ENCODE results near the gene GHR. TPM values are rescaled to one million over a fixed set of nuclear protein-coding genes. Genes with fewer than 3 reads are reported as not detected.

Gene GHR
- total and polyA plus RNA-seq, 3 experiments from 2014 or later: not detected

- CTCF ChIA-PET: no interaction called here
- Mint-ChIP-seq H3K27me3 (no peaks in the 10 kb centered on the region), H3K36me3 (no peaks in the 10 kb centered on the region), H3K9me3 (no peaks in the 10 kb centered on the region), H3K27ac (no peak overlapping the region), H3K4me3 (no peak overlapping the region), H3K4me1 (no peaks in the 10 kb centered on the region)
- DNase-seq: no peak
- H3K4me3 ChIP-seq (ENCODE audit: low read length): no peak overlapping the region
- H3K36me3 ChIP-seq (ENCODE audit: insufficient read depth, low read length): no peaks in the 10 kb centered on the region
- H3K4me1 ChIP-seq (ENCODE audit: insufficient read depth, low read length): no peaks in the 10 kb centered on the region
- POLR2A ChIA-PET: no interaction called here
- no peak overlapping the region for H3K27ac ChIP-seq (ENCODE audit: low read depth, low read length)
- no peaks in the 10 kb centered on the region for H3K27me3 ChIP-seq (ENCODE audit: insufficient read depth, low read length, poor library complexity, severe bottlenecking)
- H3K9me3 ChIP-seq (ENCODE audit: low read length): no peaks in the 10 kb centered on the region
Measured at GRCh38 chr5:42496397-42497156, 73.3 kb downstream of the GHR start.

- Histone ChIP-seq H3K27me3 (ENCODE audit: insufficient read depth, low read length, poor library complexity, severe bottlenecking) (no peaks in the 10 kb centered on the region), H3K27ac (ENCODE audit: low read depth, low read length) (no peak overlapping the region), H3K36me3 (ENCODE audit: insufficient read depth, low read length) (no peaks in the 10 kb centered on the region), H3K4me3 (ENCODE audit: low read length) (no peak overlapping the region), H3K9me3 (ENCODE audit: low read length) (no peaks in the 10 kb centered on the region), H3K4me1 (ENCODE audit: insufficient read depth, low read length) (no peaks in the 10 kb centered on the region)
- DNase-seq: no peak
- POLR2A ChIA-PET: no interaction called here
- H3K27ac Mint-ChIP-seq: no peak overlapping the region
- H3K36me3 Mint-ChIP-seq: no peaks in the 10 kb centered on the region
- H3K27me3 Mint-ChIP-seq: peaks cover 0 to 3% of the 10 kb centered on the region in 2 donors
- no peaks in the 10 kb centered on the region for H3K4me1 Mint-ChIP-seq
- no peaks in the 10 kb centered on the region for H3K9me3 Mint-ChIP-seq
- CTCF ChIA-PET: no interaction called here
- H3K4me3 Mint-ChIP-seq: no peak overlapping the region
Measured at GRCh38 chr5:42498000-42498399, 74.8 kb downstream of the GHR start.

GRCh38 chr5:42499016-42499415 is 75.8 kb downstream of the GHR start:
- no peak overlapping the region for H3K4me3 Mint-ChIP-seq
- no peaks in the 10 kb centered on the region for H3K9me3 Mint-ChIP-seq
- Histone ChIP-seq H3K4me3 (ENCODE audit: low read length) (no peak overlapping the region), H3K27me3 (ENCODE audit: insufficient read depth, low read length, poor library complexity, severe bottlenecking) (no peaks in the 10 kb centered on the region), H3K27ac (ENCODE audit: low read depth, low read length) (no peak overlapping the region), H3K36me3 (ENCODE audit: insufficient read depth, low read length) (no peaks in the 10 kb centered on the region), H3K9me3 (ENCODE audit: low read length) (no peaks in the 10 kb centered on the region), H3K4me1 (ENCODE audit: insufficient read depth, low read length) (no peaks in the 10 kb centered on the region)
- POLR2A ChIA-PET: no interaction called here
- no peaks in the 10 kb centered on the region for H3K36me3 Mint-ChIP-seq
- CTCF ChIA-PET: no interaction called here
- no peak overlapping the region for H3K27ac Mint-ChIP-seq
- H3K27me3 Mint-ChIP-seq: peaks cover 0 to 3% of the 10 kb centered on the region in 2 donors
- no peak for DNase-seq
- no peaks in the 10 kb centered on the region for H3K4me1 Mint-ChIP-seq

- Mint-ChIP-seq H3K36me3 (no peaks in the 10 kb centered on the region), H3K27ac (no peak overlapping the region), H3K9me3 (no peaks in the 10 kb centered on the region), H3K27me3 (peaks cover 0 to 3% of the 10 kb centered on the region in 2 donors), H3K4me3 (no peak overlapping the region), H3K4me1 (no peaks in the 10 kb centered on the region)
- CTCF ChIA-PET: no interaction called here
- no peaks in the 10 kb centered on the region for H3K27me3 ChIP-seq (ENCODE audit: insufficient read depth, low read length, poor library complexity, severe bottlenecking)
- no peaks in the 10 kb centered on the region for H3K36me3 ChIP-seq (ENCODE audit: insufficient read depth, low read length)
- H3K4me1 ChIP-seq (ENCODE audit: insufficient read depth, low read length): no peaks in the 10 kb centered on the region
- POLR2A ChIA-PET: no interaction called here
- H3K4me3 ChIP-seq (ENCODE audit: low read length): no peak overlapping the region
- H3K27ac ChIP-seq (ENCODE audit: low read depth, low read length): no peak overlapping the region
- DNase-seq: no peak
- H3K9me3 ChIP-seq (ENCODE audit: low read length): no peaks in the 10 kb centered on the region
Measured at GRCh38 chr5:42500003-42500599, 76.9 kb downstream of the GHR start.

GRCh38 chr5:42502613-42503470 is 79.6 kb downstream of the GHR start:
- Histone ChIP-seq H3K4me3 (ENCODE audit: low read length) (no peak overlapping the region), H3K27me3 (ENCODE audit: insufficient read depth, low read length, poor library complexity, severe bottlenecking) (no peaks in the 10 kb centered on the region), H3K4me1 (ENCODE audit: insufficient read depth, low read length) (no peaks in the 10 kb centered on the region), H3K27ac (ENCODE audit: low read depth, low read length) (no peak overlapping the region), H3K9me3 (ENCODE audit: low read length) (no peaks in the 10 kb centered on the region), H3K36me3 (ENCODE audit: insufficient read depth, low read length) (no peaks in the 10 kb centered on the region)
- Mint-ChIP-seq H3K9me3 (no peaks in the 10 kb centered on the region), H3K36me3 (no peaks in the 10 kb centered on the region), H3K4me1 (no peaks in the 10 kb centered on the region), H3K27ac (no peak overlapping the region), H3K27me3 (peaks cover 0 to 3% of the 10 kb centered on the region in 2 donors), H3K4me3 (no peak overlapping the region)
- no peak for DNase-seq
- ChIA-PET POLR2A (no interaction called here), CTCF (no interaction called here)

- no peaks in the 10 kb centered on the region for H3K36me3 Mint-ChIP-seq
- no peak overlapping the region for H3K27ac Mint-ChIP-seq
- peaks cover 0 to 7% of the 10 kb centered on the region in 2 donors for H3K27me3 Mint-ChIP-seq
- DNase-seq: no peak
- POLR2A ChIA-PET: no interaction called here
- Histone ChIP-seq H3K4me3 (ENCODE audit: low read length) (no peak overlapping the region), H3K27me3 (ENCODE audit: insufficient read depth, low read length, poor library complexity, severe bottlenecking) (no peaks in the 10 kb centered on the region), H3K27ac (ENCODE audit: low read depth, low read length) (no peak overlapping the region), H3K36me3 (ENCODE audit: insufficient read depth, low read length) (no peaks in the 10 kb centered on the region), H3K4me1 (ENCODE audit: insufficient read depth, low read length) (no peaks in the 10 kb centered on the region), H3K9me3 (ENCODE audit: low read length) (no peaks in the 10 kb centered on the region)
- CTCF ChIA-PET: no interaction called here
- H3K4me3 Mint-ChIP-seq: no peak overlapping the region
- no peaks in the 10 kb centered on the region for H3K9me3 Mint-ChIP-seq
- H3K4me1 Mint-ChIP-seq: no peaks in the 10 kb centered on the region
Measured at GRCh38 chr5:42506662-42507061, 83.4 kb downstream of the GHR start.

- Mint-ChIP-seq H3K36me3 (no peaks in the 10 kb centered on the region), H3K27me3 (peaks cover 0 to 5% of the 10 kb centered on the region in 2 donors), H3K4me3 (no peak overlapping the region), H3K4me1 (no peaks in the 10 kb centered on the region), H3K9me3 (no peaks in the 10 kb centered on the region), H3K27ac (no peak overlapping the region)
- POLR2A ChIA-PET: no interaction called here
- Histone ChIP-seq H3K36me3 (ENCODE audit: insufficient read depth, low read length) (no peaks in the 10 kb centered on the region), H3K4me1 (ENCODE audit: insufficient read depth, low read length) (no peaks in the 10 kb centered on the region), H3K27ac (ENCODE audit: low read depth, low read length) (no peak overlapping the region), H3K4me3 (ENCODE audit: low read length) (no peak overlapping the region), H3K9me3 (ENCODE audit: low read length) (no peaks in the 10 kb centered on the region), H3K27me3 (ENCODE audit: insufficient read depth, low read length, poor library complexity, severe bottlenecking) (no peaks in the 10 kb centered on the region)
- DNase-seq: no peak
- CTCF ChIA-PET: interaction anchor here (1.2 kb wide), 1 partner anchor 9 kb away, joined by 6 read pairs; no protein-coding TSS in a partner anchor
Measured at GRCh38 chr5:42507451-42508097, 84.3 kb downstream of the GHR start.

- DNase-seq: no peak
- peaks cover 0 to 5% of the 10 kb centered on the region in 2 donors for H3K27me3 Mint-ChIP-seq
- H3K27ac Mint-ChIP-seq: no peak overlapping the region
- Histone ChIP-seq H3K4me1 (ENCODE audit: insufficient read depth, low read length) (no peaks in the 10 kb centered on the region), H3K36me3 (ENCODE audit: insufficient read depth, low read length) (no peaks in the 10 kb centered on the region), H3K27ac (ENCODE audit: low read depth, low read length) (no peak overlapping the region), H3K4me3 (ENCODE audit: low read length) (no peak overlapping the region), H3K9me3 (ENCODE audit: low read length) (no peaks in the 10 kb centered on the region), H3K27me3 (ENCODE audit: insufficient read depth, low read length, poor library complexity, severe bottlenecking) (no peaks in the 10 kb centered on the region)
- no peaks in the 10 kb centered on the region for H3K4me1 Mint-ChIP-seq
- H3K4me3 Mint-ChIP-seq: no peak overlapping the region
- POLR2A ChIA-PET: no interaction called here
- CTCF ChIA-PET: no interaction called here
- no peaks in the 10 kb centered on the region for H3K9me3 Mint-ChIP-seq
- H3K36me3 Mint-ChIP-seq: no peaks in the 10 kb centered on the region
Measured at GRCh38 chr5:42513246-42513645, 90.0 kb downstream of the GHR start.
